ENCODE measurements around the gene PDLIM5.

PDLIM5 gene

DNA sequence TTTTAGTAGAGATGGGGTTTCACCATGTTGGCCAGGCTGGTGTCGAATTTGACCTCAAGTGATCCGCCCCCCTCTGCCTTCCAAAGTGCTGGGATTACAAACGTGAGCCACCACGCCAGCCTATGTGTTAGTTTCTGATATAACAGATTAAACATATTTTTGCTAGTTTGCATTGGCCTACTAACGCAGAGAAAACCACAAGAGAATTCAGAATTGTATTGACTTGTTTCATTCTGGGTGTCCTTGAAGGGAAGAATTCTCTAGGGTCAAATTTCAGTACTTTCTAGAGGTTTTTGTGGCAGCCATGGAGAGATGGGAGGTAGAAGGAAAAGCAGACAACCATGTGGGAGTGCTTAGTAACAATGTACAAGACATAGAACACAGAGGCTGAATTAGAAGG is 259.9 kb downstream of the PDLIM5 start:
- TF ChIP-seq, protein P1, sequence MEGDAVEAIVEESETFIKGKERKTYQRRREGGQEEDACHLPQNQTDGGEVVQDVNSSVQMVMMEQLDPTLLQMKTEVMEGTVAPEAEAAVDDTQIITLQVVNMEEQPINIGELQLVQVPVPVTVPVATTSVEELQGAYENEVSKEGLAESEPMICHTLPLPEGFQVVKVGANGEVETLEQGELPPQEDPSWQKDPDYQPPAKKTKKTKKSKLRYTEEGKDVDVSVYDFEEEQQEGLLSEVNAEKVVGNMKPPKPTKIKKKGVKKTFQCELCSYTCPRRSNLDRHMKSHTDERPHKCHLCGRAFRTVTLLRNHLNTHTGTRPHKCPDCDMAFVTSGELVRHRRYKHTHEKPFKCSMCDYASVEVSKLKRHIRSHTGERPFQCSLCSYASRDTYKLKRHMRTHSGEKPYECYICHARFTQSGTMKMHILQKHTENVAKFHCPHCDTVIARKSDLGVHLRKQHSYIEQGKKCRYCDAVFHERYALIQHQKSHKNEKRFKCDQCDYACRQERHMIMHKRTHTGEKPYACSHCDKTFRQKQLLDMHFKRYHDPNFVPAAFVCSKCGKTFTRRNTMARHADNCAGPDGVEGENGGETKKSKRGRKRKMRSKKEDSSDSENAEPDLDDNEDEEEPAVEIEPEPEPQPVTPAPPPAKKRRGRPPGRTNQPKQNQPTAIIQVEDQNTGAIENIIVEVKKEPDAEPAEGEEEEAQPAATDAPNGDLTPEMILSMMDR (IDR thresholded peaks at IDR 0.05; ENCODE audit: low read depth, low read length, missing control alignments), result no peak
- DNase-seq (ENCODE audit: low read depth), result no peak
- H3K4me3 ChIP-seq (ENCODE audit: low read depth, low read length), result no peak overlapping the region
- in situ Hi-C loops (cut with HindIII; ENCODE audit: low sequenced_read_pairs), result no loop called here

DNA sequence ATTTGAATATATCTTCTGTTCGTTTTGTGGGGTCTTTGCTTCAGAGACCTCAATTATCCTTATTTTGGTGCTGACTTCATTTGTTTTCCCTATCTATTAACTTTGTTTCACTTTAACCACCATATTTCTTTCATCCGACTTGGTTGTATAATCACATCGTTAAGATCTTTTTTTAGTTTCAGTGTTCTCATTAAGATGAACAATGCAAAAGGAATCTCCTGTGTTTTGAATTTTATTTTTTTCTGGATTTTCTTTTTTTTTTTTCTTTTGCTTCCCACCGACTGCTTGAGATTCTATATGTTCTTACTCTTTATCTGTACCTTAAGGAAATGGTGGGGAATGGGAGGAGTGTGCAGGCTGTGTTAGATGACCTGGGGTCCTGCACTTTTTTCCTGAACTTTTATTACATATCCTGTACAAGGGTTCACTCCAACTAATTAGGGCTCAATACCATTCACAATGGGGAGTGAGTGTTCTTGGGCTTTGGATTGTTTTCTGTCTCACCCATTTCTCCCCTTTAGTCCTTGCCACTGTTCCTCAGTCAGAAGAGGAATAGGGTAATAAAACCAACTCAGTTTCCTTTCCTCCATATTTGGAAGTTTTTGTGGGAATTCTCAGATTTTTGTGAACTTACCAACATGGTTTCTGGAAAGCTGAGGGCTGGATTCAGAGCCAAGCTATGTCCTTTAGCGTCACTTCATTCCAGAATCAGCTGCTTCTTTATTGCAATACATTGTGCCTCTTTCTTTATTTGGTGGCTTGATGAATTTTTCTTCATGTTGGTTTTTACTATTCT is 262.8 kb downstream of the PDLIM5 start:
- DNase-seq (ENCODE audit: low read depth), result no peak
- no peak overlapping the region for H3K4me3 ChIP-seq (ENCODE audit: low read depth, low read length)
- in situ Hi-C loops (cut with HindIII; ENCODE audit: low sequenced_read_pairs), result no loop called here
- TF ChIP-seq, protein P1 (IDR thresholded peaks at IDR 0.05; ENCODE audit: low read depth, low read length, missing control alignments), result no peak

DNA sequence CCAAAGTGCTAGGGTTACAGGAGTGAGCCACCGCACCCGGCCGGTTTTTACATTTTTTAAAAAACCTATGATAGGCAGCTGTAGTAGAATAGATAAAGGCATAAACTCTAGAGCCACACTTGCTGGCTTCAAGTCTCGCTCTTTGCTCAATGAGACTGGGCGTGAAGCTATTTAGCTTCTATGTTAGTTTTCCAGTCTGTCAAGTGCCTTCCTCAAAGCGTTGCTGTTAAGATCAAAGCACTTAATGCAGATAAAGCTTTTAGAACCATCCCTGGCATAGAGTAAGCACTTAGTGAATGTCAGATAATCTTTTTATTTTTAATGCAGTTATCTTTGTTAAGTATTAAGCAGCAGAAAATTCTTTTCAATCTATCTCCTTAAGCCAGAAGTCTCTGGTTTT is 264.0 kb downstream of the PDLIM5 start:
- in situ Hi-C loops (cut with HindIII; ENCODE audit: low sequenced_read_pairs), result no loop called here
- TF ChIP-seq, protein P1 (IDR thresholded peaks at IDR 0.05; ENCODE audit: low read depth, low read length, missing control alignments), result no peak
- no peak for DNase-seq (ENCODE audit: low read depth)
- H3K4me3 ChIP-seq (ENCODE audit: low read depth, low read length), result no peak overlapping the region
